HK-2 (cell line): ENCODE results near the gene HOXC6.
"Not testable (repeated sequence)": the region's sequence is repeated elsewhere in the genome, so short reads cannot be mapped to it uniquely, and the experiment has no call there.

Source experiments
- DNase-seq: peaks from one replicate; pipeline ENCODE4 v3.0.0-alpha.2; 2018; ENCODE audit not compliant: unreplicated experiment

The HOXC6 gene

DNA sequence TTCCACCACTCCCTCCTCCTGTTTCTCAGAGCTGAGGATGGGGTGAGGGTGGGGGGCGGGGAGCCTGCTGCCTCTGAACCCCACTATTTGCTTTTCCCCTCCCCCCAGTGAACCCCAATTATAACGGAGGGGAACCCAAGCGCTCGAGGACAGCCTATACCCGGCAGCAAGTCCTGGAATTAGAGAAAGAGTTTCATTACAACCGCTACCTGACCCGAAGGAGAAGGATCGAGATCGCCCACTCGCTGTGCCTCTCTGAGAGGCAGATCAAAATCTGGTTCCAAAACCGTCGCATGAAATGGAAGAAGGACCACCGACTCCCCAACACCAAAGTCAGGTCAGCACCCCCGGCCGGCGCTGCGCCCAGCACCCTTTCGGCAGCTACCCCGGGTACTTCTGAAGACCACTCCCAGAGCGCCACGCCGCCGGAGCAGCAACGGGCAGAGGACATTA lies 26.5 kb downstream of the HOXC6 start:
- DNase-seq, result no peak

DNA sequence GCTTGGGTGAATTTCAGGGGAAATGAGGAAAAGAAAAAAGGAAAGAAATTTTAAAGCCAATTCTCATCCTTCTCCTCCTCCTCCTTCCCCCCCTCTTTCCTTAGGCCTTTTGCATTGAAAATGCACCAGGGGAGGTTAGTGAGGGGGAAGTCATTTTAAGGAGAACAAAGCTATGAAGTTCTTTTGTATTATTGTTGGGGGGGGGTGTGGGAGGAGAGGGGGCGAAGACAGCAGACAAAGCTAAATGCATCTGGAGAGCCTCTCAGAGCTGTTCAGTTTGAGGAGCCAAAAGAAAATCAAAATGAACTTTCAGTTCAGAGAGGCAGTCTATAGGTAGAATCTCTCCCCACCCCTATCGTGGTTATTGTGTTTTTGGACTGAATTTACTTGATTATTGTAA lies 27.3 kb downstream of the HOXC6 start:
- no peak for DNase-seq

DNA sequence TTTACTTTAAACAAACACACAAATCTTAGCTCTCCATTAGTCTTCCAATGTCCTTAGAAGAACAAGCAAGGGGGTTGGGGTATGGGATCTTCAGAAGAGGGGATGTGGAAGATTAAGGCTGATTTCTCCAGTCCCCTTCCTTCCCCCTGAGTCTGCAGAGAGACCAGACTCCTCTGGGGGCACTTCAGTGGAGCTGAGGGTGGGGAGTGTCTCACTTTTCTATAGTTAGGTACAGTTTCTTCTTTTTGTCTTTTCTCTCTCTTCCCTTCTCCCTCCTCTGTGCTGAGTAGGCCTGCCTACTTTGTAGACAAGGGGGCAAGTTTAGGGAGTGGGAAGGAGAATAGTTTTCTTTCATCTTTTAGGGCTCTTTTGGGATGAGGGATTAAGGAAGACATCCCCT lies 27.9 kb downstream of the HOXC6 start:
- no peak for DNase-seq

DNA sequence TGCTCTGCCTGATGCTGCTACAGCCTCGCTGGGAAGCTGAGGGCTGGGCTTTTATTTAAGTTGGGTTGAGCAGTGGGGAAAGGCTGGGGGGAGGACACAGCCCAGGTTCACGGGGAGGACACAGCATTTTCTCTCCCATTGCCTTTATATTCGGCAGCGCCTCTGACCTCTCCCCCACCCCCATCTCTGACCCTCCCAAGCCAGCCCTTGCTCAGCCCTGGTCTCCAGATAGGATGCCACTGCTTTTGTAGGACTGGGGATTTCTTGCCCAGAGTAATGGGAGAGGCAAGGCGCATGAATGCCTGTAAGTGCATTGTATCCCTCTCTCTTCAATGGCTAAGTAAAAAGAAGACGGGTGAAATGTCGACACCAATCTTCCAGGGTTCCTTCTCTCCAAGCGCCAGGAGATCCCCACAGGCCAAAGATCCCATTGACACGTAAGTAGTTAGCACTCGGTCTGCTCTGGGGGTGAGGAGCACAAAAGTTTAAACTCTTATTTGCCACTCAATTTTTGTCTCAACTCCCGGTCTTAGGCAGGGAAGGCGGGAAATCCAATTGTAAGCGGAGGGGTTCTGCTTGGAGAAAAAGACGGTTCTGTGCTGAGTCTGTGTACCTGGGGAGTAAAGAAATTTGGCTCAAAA lies 30.0 kb downstream of the HOXC6 start:
- no peak for DNase-seq

DNA sequence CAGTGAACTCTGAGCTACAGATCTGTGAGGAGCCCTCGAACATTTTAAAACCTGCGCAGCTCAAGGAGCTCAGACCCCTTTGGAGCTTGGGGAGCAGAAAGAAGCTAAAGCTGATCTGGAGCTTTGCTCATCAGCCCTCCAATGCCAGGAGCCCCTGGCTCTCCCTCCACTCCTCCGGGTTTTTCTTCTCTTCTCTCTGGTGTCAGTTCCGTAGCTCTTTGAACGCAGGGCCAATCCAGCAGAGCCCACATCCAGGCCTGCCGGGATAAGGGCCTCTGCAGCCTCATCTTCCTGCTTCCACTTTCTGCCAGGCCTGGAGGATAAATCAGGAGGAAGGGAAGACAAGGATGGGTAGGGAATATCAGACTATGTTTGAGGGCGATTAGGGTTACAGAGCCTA lies 31.4 kb downstream of the HOXC6 start:
- DNase-seq, result no peak

DNA sequence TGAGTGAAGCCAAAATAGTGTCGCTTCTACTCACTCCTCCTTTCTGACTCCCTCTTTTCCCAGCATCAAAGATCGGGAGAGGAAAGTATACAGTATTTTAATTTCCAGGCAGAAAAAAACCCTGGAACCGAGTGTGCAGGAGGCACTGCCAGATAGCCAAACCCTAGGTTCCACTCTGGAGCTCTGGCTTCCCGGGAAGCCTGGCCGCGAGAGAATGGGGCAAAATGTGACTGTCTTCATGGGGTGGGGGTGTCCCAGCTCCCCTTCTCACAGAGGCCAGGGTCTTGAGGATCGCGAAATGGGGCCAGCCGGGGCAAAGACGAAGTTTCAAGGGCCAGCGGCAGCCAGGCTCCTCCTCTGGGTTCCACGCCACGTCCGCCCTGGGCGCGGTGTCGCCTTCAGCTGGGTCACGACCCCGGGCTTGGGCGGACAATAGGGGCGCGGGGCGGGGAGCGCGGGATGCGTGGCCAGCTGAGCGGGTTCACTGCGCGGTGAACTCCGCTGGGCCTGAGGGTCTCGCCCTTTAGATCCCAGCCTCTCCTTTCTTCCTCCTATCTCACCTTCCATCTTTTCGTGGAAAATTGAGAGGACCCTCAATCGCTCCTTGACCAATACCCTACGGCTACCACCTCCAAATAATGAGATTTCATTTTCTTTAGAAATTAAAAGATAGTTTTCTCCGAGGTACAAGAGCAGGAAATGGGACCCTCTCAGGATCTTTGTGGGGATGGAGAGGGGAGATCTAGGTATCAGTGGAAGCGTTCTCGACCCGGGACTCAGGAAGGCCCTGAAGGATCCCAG lies 32.1 kb downstream of the HOXC6 start:
- DNase-seq, result no peak

DNA sequence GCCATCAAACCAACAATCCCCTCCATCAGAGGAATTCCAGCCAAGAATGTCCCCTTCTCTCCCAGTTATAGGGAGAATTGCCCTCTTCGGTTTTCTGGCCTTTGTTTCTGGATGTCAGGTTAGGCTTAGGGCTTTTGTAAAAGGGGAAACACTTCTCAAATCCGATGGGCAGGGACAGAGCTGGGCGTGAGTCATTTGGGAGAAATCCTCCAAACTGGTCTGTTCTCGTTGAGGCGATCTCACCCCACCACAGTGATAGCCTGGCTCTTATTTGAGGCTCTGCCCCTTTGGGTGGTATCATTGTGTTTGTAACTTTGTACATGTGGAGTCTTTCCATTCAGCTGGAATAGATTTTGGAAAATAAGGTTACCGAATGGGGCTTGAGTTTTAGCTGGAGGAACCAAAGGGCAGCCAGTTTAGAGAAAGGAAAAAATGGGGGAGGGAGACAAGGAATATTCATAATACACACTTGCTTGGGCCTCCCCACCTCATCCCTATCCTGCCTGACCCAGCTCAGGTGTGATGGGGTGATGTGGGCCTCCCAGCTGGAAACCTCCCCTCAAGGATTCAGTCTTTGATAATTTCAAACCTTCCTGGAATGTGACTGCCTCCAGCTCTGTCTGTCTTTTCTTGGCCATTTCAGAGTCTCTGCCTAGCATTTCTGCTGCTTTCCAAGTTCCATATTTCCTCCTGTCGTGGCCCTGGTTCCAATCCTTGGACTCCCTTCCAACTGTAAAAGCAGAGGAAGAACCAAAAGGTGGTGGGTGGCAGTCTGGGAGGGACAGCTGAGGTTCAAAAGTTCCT lies 32.9 kb downstream of the HOXC6 start:
- no peak for DNase-seq

DNA sequence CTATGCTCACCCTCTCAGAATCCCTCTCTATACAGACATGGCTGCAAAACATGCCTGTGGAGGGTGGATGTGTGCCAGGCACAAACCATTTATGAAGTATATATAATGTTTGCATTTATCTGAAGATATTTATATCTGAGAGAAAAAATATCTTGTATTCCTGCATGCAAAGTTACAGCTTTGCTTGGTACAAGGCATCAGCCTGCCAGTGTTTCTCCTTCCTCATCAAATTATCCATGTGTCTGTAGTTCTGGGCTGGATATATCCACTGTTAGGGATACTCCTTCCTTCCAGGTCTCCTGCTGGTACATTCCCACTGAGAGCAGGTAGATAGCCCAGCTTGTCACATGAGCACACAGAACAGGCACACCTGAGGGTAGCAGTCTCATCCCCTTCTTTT lies 37.4 kb downstream of the HOXC6 start:
- no peak for DNase-seq

DNA sequence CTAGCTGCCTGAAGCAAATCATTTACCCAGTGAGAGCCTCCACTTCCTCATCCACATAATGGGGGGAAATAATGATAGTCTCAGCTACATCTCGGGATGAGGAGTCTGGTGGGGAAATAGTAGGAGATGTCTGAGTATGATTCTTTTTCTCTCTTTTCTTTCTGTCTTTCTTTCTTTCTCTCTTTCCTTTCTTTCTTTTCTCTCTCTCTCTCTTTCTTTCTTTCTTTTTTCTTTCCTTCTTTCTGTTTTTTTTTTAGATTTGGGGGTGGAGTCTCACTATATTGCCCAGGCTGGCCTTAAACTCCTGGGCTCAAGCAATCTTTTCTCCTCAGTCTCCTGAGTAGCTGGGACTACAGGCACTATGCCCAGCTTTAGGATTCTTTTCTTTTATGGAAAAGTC lies 38.2 kb downstream of the HOXC6 start:
- no peak for DNase-seq

DNA sequence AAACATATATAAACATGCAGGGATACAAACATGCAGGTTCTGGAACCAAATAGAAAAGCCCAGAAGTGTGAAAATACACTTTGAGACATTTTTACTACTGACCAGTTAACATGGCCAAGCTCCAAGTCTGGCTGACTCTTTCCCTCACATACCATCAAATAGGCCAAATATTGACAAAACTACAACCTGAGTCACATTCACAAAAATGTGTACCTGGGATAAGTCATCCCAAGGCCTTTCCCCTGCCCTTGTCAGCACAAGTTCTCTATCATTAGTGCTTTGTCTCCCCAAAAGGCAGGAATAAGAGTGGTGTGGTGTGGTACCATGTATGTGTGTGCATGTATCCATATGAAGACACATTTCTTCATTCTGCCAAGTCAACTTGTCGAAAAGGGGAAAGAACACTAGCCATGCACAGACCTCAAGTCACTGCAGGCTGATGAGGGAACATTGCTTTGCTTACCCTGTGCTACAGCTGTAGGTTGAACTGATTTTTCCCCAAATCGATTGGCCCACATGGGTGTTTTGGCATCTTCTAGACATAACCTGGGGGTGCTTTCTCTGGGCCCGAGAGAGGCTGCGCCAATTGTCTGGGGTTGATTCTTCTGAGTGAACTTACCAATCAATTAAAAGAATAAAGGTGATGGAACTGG lies 40.3 kb downstream of the HOXC6 start:
- DNase-seq, result no peak

DNA sequence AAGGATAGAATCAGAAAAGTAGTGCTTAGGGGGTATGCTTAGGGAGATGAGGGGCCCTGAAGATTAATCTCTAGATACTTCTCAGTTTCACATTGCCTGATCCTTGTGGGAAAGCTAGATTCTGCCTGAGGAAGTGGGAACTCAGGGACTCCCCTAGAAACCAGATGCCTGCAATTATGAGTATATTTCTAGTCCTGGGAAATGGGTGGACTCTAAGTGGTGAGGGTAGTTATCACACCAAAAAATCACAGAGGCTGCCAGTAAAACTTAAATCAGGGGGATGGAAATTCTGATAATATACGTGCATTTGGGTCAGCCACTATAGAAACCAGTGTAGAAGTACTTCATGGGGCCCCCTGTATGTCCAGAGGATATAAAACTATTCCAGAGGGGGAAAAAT lies 43.7 kb downstream of the HOXC6 start:
- DNase-seq, result no peak

DNA sequence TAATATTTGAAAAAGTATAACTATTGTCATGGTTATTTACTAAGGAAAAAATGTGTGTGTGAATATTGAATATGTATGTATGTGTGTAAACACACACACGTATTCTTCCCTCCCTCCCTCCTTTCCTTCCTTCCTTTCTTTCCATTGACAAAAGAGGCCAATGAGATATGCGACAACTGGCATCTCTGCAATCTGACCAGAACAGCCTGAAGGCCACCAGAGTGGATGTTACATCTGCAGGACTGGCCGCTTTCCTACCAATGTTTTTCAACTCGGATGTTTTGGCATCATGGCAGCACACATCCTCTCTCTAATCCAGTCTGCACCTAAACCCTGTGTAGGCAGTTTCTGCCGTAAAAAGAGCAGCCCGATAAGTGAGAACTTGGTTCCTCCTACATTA lies 46.1 kb downstream of the HOXC6 start:
- DNase-seq, result no peak

DNA sequence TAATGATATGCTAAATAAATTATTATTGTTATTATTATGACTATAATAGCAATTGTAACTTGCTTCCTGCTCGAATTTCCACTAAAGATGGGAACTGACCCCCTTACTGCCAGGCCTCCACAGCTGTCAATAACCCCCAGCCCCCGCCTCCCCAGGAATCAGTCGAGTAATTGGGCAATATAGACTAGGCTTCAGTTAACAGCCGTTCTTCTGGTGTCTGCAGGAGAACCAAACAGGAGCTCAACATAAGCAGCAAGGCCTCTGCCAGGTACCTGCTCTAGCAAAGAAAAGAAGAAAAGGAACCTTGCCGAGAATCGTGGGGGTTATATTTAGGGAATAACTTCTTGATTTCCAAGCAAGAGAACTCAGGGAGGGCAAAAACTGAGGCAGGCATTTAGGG lies 47.2 kb downstream of the HOXC6 start:
- DNase-seq, result no peak

DNA sequence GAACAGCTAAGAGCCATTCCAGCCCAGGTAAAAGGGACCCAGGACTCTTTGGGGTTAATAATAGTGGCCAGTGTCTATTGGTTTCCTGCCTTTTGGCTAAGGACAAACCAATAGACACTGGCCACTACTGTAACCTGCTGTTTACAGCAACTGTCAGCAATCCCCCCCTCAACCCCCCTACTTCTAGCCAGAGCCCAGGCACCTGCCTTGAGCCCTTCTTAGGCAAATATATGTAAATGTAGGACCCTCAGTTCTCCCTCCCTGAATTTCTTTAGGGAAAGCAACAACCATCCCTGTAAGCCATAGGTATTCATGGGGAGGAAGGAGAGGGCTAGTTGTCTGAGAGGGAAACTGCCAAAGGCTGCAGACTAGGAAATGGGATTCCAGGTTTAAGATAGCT lies 47.7 kb downstream of the HOXC6 start:
- no peak for DNase-seq

DNA sequence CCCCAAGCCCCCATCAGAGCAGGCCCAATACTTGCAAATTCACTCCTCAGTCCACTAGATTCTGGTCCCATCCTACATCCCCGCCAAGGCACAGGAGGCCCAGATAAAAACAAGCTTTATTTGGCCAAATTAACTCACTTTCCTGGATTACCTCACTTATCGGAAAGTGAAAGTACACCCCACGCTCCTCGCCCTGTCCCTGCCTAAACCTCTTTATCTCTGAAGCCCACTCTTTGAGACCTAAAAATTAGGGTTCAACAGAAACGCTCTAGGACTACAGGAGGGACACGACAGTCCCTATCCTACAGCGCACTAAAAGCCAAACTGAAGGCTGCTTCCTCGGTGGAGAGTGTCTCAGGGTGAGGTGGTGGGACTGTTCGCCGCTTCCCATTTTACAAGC lies 49.6 kb downstream of the HOXC6 start:
- DNase-seq, result not testable (repeated sequence)

DNA sequence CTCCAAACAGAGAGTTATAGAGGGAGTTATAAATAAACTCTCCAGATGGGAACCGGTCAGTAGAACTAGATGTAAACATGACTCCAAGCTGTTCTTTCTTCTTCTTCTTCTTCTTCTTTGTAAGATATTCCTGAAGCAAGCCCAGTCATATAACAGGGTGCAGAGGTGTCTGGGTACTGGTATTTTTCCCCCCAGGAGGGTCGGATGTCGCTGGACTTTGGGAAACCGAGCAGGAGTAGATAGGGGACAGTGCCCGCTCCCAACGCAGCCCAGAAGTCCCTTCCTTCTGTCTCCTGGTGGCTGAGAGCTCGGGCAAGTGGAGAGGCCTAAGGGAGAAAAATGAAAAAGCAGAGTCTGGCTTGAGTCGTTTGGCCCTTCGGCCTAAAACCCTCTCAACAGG lies 50.9 kb downstream of the HOXC6 start:
- DNase-seq, result not testable (repeated sequence)
